HepG2 (cell line): ENCODE measurements around the gene DHX34. TPM values are rescaled to one million over a fixed set of nuclear protein-coding genes. Genes with fewer than 3 reads are reported as not detected.
A peak's percentile ranks its signal among the peaks of the same experiment; 100 is the strongest.

Source experiments
- ATRX ChIP-seq: sonication (generic); formaldehyde crosslinking; IDR thresholded peaks from 2 replicates; pipeline ENCODE4 v1.4.0; 2020; ENCODE audit warnings: missing genetic modification reagents, borderline replicate concordance
- HOXA3 ChIP-seq: sonication (generic); formaldehyde crosslinking; IDR thresholded peaks from 2 replicates; pipeline ENCODE4 v1.5.0; 2020; ENCODE audit warnings: missing genetic modification reagents
- MIER2 ChIP-seq: IDR thresholded peaks from 2 replicates; pipeline ENCODE4 v1.6.1; 2016; ENCODE audit warnings: missing biosample characterization, missing genetic modification reagents
- MTF1 ChIP-seq: sonication (generic); formaldehyde crosslinking; IDR thresholded peaks from 2 replicates; pipeline ENCODE4 v1.5.0; 2020; ENCODE audit warnings: missing genetic modification reagents
- TFAP4 ChIP-seq: sonication (generic); IDR thresholded peaks from 2 replicates; pipeline ENCODE4 v1.6.1; 2016; ENCODE audit warnings: low read depth, borderline replicate concordance
- TFDP1 ChIP-seq: IDR thresholded peaks from 2 replicates; pipeline ENCODE4 v1.6.1; 2016; ENCODE audit warnings: missing compliant biosample characterization, missing genetic modification reagents, borderline replicate concordance
- ZNF296 ChIP-seq: sonication (generic); formaldehyde crosslinking; conservative IDR thresholded peaks from 2 replicates; pipeline ENCODE4 v1.5.0; 2020; ENCODE audit warnings: mild to moderate bottlenecking, missing genetic modification reagents
- ZNF646 ChIP-seq: sonication (generic); formaldehyde crosslinking; IDR thresholded peaks from 2 replicates; pipeline ENCODE4 v1.9.0; 2021; ENCODE audit warnings: mild to moderate bottlenecking, missing genetic modification reagents
- ZNF687 ChIP-seq: sonication (generic); formaldehyde crosslinking; IDR thresholded peaks from 2 replicates; pipeline ENCODE4 v1.5.1; 2020; ENCODE audit warnings: mild to moderate bottlenecking, missing genetic modification reagents, moderate library complexity
- ZNF770 ChIP-seq: sonication (generic); formaldehyde crosslinking; IDR thresholded peaks from 2 replicates; pipeline ENCODE4 v1.5.0; 2020; ENCODE audit warnings: mild to moderate bottlenecking, missing genetic modification reagents
- polyA plus RNA-seq, 8 experiments: library from polyadenylated mRNA; depleted of rRNA in 3 of 8; stranded (reverse) in 7 of 8; unstranded in 1 of 8; fragments of >200 nt; fragmentation: Illumina TruSeq in 4 of 8; extraction: Trizol in 4 of 8; gene quantifications; 2 replicates each; pipeline versions ENCODE4 v1.2.1 to v1.2.3, GENCODE V29; 2011 to 2016; ENCODE audit warnings: low read depth in 4 of 8, missing spikeins in 1 of 8, mixed read lengths in 1 of 8; ENCODE audit not compliant: insufficient read depth in 1 of 8
- total RNA-seq, 5 experiments: library from RNA; depleted of rRNA; stranded (reverse); fragments of >200 nt; fragmentation: Illumina TruSeq; extraction: Trizol; gene quantifications; 2 replicates each; pipeline ENCODE4 v1.2.3, GENCODE V29; 2016; ENCODE audit warnings: low read depth in 1 of 5

DHX34 gene
- total and polyA plus RNA-seq, 2 of the 13 experiments (the other 11 are each of a cell fraction or from before 2014, with no cell fraction given): 9.2 to 12.0 TPM

- TF ChIP-seq ZNF687 (CRISPR knock-in tag) (peak; percentile 49), TFDP1 (CRISPR knock-in tag) (peak; percentile 43; the same call in 1 of the 2 replicates), ZNF646 (CRISPR knock-in tag) (peak; percentile 92), ZNF296 (CRISPR knock-in tag) (no peak), ZNF770 (CRISPR knock-in tag) (peak; percentile 81), HOXA3 (CRISPR knock-in tag) (0 out of 2 replicates have a peak, but pooled peaks have one; percentile 26), MTF1 (CRISPR knock-in tag) (no peak), MIER2 (CRISPR knock-in tag) (0 out of 2 replicates have a peak, but pooled peaks have one; percentile 50), TFAP4 (peak; percentile 44; the same call in 1 of the 2 replicates), ATRX (CRISPR knock-in tag) (no peak)
Measured at GRCh38 chr19:47414469-47414868, 65.4 kb downstream of the DHX34 start (continued).
